HL-60 (cell line): ENCODE results near the gene FCRL4.

Source experiments
- DNase-seq, 2 experiments: peaks; one replicate each; pipeline ENCODE4 v3.0.0-alpha.2; 2010 to 2020; ENCODE audit warnings: low read depth in 1 of 2, low spot score in 1 of 2
- H3K27ac ChIP-seq: fragments of 250-450 bp; sonication (Bioruptor Pico); replicated peaks from 2 replicates; pipeline ENCODE4 v1.5.1; 2020; ENCODE audit warnings: mild to moderate bottlenecking, moderate library complexity
- H3K27me3 ChIP-seq: fragments of 250-450 bp; sonication (Bioruptor Pico); 2 replicates; pipeline ENCODE4 v1.5.1; 2021; ENCODE audit warnings: mild to moderate bottlenecking, moderate library complexity; ENCODE audit not compliant: insufficient read depth, poor library complexity, severe bottlenecking
- H3K4me3 ChIP-seq: replicated peaks from 2 replicates; pipeline ENCODE4 v1.5.1; 2011; ENCODE audit warnings: mild to moderate bottlenecking, control low read depth, low read length; ENCODE audit not compliant: insufficient read depth
- CTCF ChIP-seq: IDR thresholded peaks from one replicate; pipeline ENCODE4 v1.5.1; 2011; ENCODE audit warnings: low read length, control low read depth, inconsistent platforms; ENCODE audit not compliant: insufficient read depth
- GABPA ChIP-seq: IDR thresholded peaks from 2 replicates; pipeline ENCODE4 v1.6.1; 2012; ENCODE audit warnings: low read depth
- POLR2AphosphoS5 ChIP-seq: IDR thresholded peaks from 2 replicates; pipeline ENCODE4 v1.6.1; 2012; ENCODE audit warnings: low read depth
- REST ChIP-seq: IDR thresholded peaks from 2 replicates; pipeline ENCODE4 v1.6.1; 2012; ENCODE audit warnings: low read depth; ENCODE audit not compliant: insufficient replicate concordance
- SPI1 ChIP-seq: IDR thresholded peaks from 2 replicates; pipeline ENCODE4 v1.6.1; 2012; ENCODE audit warnings: low read depth, mild to moderate bottlenecking, borderline replicate concordance

Gene FCRL4

GRCh38 chr1:157600236-157600635 lies 2.4 kb upstream of the FCRL4 start:
- DNase-seq: no peak
- TF ChIP-seq REST (no peak), CTCF (no peak), POLR2AphosphoS5 (no peak), GABPA (no peak), SPI1 (no peak)
- Histone ChIP-seq H3K27me3 (no peaks in the 10 kb centered on the region), H3K4me3 (no peak overlapping the region), H3K27ac (no peak overlapping the region)

GRCh38 chr1:157596384-157596783 lies 1.5 kb downstream of the FCRL4 start:
- Histone ChIP-seq H3K4me3 (no peak overlapping the region), H3K27ac (no peak overlapping the region), H3K27me3 (no peaks in the 10 kb centered on the region)
- DNase-seq: no peak
- TF ChIP-seq POLR2AphosphoS5 (no peak), GABPA (no peak)

- H3K27me3 ChIP-seq: no peaks in the 10 kb centered on the region
- no peak overlapping the region for H3K4me3 ChIP-seq
- peak; percentile 65 to 90 for DNase-seq
- TF ChIP-seq SPI1 (peak; percentile 96), CTCF (no peak), POLR2AphosphoS5 (peak; percentile 93), GABPA (0 out of 2 replicates have a peak, but pooled peaks have one; percentile 38), REST (peak; percentile 18)
- H3K27ac ChIP-seq: peak overlapping the region; percentile 34; the same call in 1 of the 2 replicates
Observed at GRCh38 chr1:157595356-157595755, 2.5 kb downstream of the FCRL4 start.

DNA sequence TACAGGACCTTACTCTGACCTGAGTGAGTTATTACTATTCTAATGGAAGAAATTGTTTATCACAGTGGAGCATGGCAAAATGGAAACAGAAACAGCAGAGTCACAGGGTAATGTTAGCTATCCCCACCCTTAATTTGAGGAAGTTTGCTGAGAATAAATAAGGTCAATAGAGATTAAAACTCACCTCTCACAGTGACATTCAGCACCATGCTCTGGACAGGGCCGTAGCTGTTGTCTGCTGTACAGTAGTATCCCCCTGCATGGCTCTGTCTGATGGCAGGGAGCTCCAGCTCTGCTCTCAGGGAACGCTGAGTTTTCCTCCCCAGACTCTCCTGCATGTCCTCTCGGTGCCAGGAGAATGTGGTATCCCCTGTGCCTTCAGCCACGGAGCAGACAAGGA lies 11.9 kb downstream of the FCRL4 start:
- DNase-seq: no peak
- no peak overlapping the region for H3K27ac ChIP-seq
- no peak overlapping the region for H3K4me3 ChIP-seq
- H3K27me3 ChIP-seq: no peaks in the 10 kb centered on the region
- TF ChIP-seq CTCF (no peak), GABPA (no peak), SPI1 (no peak), REST (peak; percentile 93), POLR2AphosphoS5 (no peak)
